SH-SY5Y (cell line): ENCODE results near the gene PPP1R12A.

Source experiments
- GATA2 ChIP-seq: IDR thresholded peaks from 2 replicates; pipeline ENCODE4 v1.6.1; 2011; ENCODE audit warnings: mild to moderate bottlenecking, low read depth, low read length
- GATA3 ChIP-seq: IDR thresholded peaks from 2 replicates; pipeline ENCODE4 v1.6.1; 2011; ENCODE audit warnings: low read depth, mild to moderate bottlenecking, low read length, moderate library complexity

DNA sequence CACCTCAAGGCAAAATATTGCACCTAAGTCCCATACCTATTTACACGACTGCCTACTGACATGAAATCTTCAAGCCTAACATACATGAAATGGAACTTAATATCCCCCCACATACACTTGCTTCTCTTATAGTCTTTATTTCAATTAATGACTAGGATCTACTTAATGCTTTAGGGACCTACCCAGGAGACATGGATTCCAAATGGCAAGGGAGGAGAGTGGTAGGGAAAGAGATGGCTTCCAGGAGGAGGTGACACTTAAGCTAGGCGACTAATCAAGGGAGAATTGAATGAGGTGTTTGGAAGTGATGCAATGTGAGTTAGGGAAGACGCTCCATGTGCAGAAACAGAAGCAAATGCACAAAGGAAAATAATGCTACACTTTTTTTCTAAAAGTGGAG lies 9.7 kb upstream of the PPP1R12A start:
- TF ChIP-seq GATA2 (no peak), GATA3 (no peak)
